ENCODE measurements around the gene DEDD2.
"Not testable (repeated sequence)": the region's sequence is repeated elsewhere in the genome, so short reads cannot be mapped to it uniquely, and the experiment has no call there.

Gene DEDD2
- total RNA-seq = 25.7 to 61.6 reads per million in 2 experiments

GRCh38 chr19:42217520-42218437, at the start of gene DEDD2:
Gene DEDD2, minus strand, starts transcription at chr19:42217677. Its CDS starts 670 bp downstream, at chr19:42217007.
- DNase-seq (ENCODE audit: low read depth) = peak; percentile 100

GRCh38 chr19:42266928-42267603, 49.6 kb upstream of the DEDD2 start:
- DNase-seq (ENCODE audit: low read depth) = not testable (repeated sequence)

- not testable (repeated sequence) for DNase-seq (ENCODE audit: low read depth)
Observed at GRCh38 chr19:42266105-42266504, 48.6 kb upstream of the DEDD2 start.

GRCh38 chr19:42261763-42262162, 44.3 kb upstream of the DEDD2 start:
- DNase-seq (ENCODE audit: low read depth) = no peak

- DNase-seq (ENCODE audit: low read depth) = not testable (repeated sequence)
Observed at GRCh38 chr19:42257842-42258241, 40.4 kb upstream of the DEDD2 start.

- DNase-seq (ENCODE audit: low read depth) = no peak
Observed at GRCh38 chr19:42255766-42256745, 38.6 kb upstream of the DEDD2 start.

- DNase-seq (ENCODE audit: low read depth) = peak; percentile 88
Observed at GRCh38 chr19:42254850-42255765, 37.6 kb upstream of the DEDD2 start, which contains the start of gene ERF. Gene ERF, minus strand, starts transcription at chr19:42255128. Its CDS starts 129 bp downstream, at chr19:42254999.

GRCh38 chr19:42254089-42254849, 36.8 kb upstream of the DEDD2 start:
- DNase-seq (ENCODE audit: low read depth) = peak; percentile 75

GRCh38 chr19:42253245-42254088, 36.0 kb upstream of the DEDD2 start:
- peak; percentile 56 for DNase-seq (ENCODE audit: low read depth)

GRCh38 chr19:42252365-42253244, 35.1 kb upstream of the DEDD2 start:
- no peak for DNase-seq (ENCODE audit: low read depth)

- no peak for DNase-seq (ENCODE audit: low read depth)
Observed at GRCh38 chr19:42251572-42252358, 34.3 kb upstream of the DEDD2 start.

GRCh38 chr19:42250666-42251531, 33.4 kb upstream of the DEDD2 start:
- DNase-seq (ENCODE audit: low read depth) = no peak

- no peak for DNase-seq (ENCODE audit: low read depth)
Observed at GRCh38 chr19:42250183-42250665, 32.7 kb upstream of the DEDD2 start.

GRCh38 chr19:42249769-42250168, 32.3 kb upstream of the DEDD2 start:
- no peak for DNase-seq (ENCODE audit: low read depth)

- no peak for DNase-seq (ENCODE audit: low read depth)
Observed at GRCh38 chr19:42249149-42249750, 31.8 kb upstream of the DEDD2 start.
